Activated naive CD4-positive, alpha-beta T cell (primary cell): ENCODE measurements around the gene BCHE.
"Not testable (repeated sequence)": the region's sequence is repeated elsewhere in the genome, so short reads cannot be mapped to it uniquely, and the experiment has no call there.

Experiments used
- DNase-seq, 4 experiments: peaks; one replicate each; lab custom pipeline; 2025; lab: John Stamatoyannopoulos, UW

Gene BCHE

DNA sequence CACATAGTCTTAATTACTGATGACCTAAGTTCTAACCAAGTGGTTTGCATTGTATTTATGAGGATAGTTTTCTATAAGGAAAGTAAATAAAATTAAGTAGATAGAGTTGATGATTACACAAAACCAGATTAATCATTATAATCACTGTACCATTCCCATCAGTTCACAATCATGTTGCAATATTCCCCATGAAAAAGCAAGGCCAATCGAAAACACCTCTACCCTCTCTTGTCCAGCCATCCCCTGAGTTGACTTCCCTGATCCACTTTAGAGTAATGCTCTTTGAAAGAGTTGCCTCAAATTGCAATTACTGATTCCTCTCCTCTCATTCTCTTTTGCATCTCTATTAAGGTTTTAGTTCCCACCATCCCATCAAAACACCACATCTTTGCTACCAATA is 21.0 kb downstream of the BCHE start:
- DNase-seq, result no peak

GRCh38 chr3:165815682-165816081 is 21.5 kb downstream of the BCHE start:
- DNase-seq, result no peak

DNA sequence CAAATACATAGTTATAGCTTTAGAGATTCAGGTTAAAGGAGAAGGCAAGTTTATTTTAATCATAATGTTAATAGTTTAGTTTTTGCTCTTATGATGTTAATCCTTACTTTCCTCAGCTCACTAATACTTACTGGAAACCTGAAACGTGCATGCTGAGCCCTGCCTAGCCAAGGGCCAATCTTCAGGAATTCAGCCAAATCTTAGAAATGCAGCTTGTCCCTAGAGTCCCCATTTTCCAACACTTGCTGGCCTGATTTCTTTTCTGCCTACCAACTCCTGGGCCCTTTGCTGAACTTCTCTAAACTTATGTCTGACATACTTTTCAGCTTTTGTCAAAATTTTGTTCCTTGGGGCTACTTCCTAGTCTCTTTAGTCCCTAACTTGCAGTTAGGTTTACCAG is 22.8 kb downstream of the BCHE start:
- DNase-seq, result no peak

DNA sequence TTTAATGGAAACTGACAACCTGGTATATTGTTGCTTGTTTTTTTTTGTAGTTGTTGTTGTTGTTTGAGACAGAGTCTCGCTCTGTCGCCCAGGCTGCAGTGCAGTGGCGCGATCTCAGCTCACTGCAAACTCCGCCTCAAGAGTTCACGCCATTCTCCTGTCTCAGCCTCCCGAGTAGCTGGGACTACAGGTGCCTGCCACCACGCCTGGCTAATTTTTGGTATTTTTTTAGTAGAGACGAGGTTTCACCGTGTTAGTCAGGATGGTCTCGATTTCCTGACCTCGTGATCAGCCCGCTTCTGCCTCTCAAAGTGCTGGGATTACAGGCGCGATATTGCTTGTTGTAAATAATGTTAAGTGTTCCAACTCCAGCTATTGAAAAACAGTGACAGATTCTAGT is 29.3 kb downstream of the BCHE start:
- not testable (repeated sequence) for DNase-seq

GRCh38 chr3:165805946-165806561 is 31.2 kb downstream of the BCHE start:
- DNase-seq, result no peak

DNA sequence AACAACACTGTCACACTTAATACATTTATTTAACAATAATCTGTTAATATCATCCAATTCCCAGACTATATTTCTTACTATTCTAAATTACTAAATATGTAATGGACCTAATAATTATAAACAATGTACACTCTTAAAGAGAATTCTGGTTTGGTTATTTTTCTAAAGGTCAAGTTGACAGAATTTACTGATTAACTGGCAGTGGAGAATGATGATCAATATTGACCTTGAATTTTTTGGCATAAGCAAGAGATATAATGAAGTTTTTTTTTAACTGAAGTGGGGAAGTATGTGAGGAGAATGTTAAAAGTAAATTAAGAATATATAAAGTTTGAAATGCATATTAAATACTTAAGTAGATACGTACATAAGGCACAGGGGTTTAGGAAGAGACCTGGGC is 33.8 kb downstream of the BCHE start:
- DNase-seq, result no peak

DNA sequence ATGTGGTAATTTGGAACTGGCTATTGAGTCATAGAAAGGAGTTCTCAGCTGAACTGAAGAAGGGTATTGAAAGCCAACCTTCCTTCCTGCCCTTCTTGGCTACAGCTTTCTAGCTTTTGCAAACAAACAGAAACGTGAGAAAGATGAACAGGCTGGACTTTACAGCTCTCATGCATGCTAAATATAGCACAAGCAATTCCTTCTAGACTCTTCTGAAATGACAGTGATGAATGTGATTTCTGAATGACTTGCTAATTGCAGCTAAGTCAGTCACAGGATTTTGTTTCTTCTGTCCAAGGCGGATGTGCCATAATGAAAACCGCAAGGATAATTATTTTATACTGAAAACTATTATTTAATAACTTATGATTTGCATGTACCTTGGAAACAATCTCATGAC is 36.3 kb downstream of the BCHE start:
- DNase-seq, result no peak

DNA sequence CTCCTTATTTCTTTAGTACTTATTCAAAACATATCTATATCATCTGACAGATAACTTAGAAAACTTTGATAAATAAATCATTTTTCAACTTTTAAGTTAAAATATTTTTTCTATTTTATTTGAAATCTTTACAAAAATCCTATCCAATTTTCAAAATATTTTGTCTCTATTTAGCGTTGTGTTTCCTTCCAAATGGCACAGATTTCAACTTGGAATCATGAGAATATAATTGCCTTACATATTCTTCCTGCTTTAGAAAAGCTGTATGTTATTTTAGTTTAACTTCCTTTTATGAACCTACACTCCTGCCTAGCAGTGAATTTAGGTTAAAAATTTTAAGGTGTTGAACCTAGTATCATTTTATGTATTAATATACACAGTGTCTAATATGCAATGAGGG is 38.2 kb downstream of the BCHE start:
- no peak for DNase-seq

DNA sequence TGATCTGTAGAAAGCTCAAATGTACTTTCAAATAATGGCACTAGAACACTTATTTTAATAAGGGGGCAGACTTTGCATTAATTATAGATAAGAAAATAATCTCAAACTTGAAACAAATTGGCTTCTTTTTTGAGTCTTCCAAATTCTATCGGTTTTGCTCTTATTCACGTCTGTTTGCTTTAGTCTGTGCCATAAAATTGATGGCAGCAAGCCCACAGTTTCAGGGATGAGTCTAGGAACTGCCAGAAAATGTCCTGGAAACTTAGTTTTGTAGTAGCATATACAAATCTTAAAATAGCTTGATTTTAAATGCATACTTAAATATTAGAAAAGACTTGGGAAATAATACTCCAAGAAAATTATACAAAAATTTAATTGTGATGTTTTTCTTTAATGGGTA is 39.7 kb downstream of the BCHE start:
- no peak for DNase-seq

DNA sequence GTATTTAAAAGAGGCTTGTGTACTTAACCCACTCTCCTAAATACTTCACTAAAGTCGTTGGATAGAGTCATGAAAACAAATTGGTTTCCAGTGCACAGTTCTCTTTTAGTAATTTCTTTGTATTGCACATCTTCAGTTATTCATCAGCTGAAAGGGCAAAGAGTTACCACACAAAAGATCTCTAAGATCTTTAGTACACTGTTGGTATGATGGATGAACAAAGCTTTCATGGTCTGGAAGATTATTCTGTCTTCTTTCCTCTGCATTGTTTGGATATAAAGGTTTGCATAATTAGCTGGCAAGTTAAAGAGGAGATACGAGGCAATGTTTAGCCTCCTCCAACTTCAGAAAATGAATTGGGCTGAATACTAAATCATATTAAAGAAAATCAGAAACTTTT is 40.5 kb downstream of the BCHE start:
- no peak for DNase-seq

DNA sequence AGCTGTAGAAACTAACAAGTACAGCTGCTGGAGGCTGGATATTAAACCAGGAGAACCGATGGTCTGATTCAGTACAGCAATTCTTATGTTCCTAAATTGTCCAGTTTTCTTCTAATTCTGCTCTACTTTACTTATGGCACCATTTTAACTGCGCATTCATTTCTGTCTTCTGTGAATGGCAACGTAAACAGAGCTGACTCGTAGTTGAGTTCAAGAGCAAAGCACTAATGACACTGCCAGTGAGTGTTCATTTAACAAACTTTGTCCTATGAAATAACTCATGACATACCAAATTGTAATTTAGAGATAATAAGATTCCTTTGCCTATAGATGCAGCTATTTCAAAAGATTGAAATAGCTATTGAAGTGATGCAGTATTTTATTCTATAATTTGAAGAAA is 48.7 kb downstream of the BCHE start:
- no peak for DNase-seq

- no peak for DNase-seq
Observed at GRCh38 chr3:165786013-165786412, 51.2 kb downstream of the BCHE start.

DNA sequence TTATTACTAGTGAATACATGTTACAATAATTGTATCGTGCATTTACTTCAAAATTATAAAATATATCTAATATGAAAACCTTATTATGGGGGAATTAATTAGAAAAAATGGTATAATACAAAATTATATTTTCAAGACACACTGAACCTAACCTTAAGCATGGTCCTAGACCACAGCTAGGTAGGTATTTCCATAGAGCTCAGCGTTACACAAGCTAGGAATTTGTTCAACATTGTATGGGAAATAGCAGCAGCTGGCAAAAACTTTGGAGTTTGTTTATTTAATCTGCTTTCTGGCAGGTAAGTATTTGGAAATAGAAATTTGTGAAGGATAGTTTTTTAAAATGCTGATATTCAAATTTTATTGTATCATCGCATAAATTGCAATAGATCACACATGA is 52.9 kb downstream of the BCHE start:
- no peak for DNase-seq

DNA sequence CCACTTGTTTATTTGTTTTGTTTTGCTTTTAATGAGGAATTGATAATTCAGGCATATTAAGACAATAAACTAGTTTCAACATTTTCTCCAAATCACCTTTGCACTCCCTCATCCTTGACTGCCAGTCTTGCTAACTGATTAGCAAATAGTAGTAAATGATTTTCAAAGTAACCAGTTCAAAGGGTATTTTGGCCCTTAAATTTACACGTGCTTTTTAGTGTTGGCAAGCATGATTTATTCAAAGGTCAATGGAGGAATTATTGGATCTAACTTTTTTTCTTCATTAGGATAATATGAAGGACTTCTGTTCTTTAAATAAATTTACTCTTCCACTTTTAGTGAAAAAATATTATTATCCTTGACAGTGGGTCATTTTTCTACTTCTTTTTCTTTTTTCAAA is 53.8 kb downstream of the BCHE start:
- no peak for DNase-seq

- DNase-seq, result no peak
Observed at GRCh38 chr3:165778891-165779290, 58.3 kb downstream of the BCHE start.

DNA sequence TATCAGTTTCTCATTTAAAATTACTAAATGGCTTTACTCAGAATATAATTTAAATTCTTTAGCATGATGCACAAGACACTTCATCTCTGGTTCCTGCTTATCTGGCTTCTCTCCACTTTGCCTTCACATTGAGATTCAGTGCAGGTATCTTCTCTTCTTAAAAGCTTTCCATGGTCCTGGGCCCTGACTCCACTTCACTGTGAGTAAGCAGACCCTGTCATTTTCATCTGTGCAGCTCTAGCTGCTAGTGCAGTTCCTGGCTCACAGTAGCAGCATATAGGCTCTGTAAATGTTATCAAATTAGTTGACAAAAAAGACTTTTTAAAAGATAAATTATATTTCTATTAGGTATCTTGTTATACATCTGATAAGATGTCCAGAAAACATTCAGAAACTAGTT is 58.8 kb downstream of the BCHE start:
- DNase-seq, result no peak

- no peak for DNase-seq
Observed at GRCh38 chr3:165775824-165776223, 61.4 kb downstream of the BCHE start.

DNA sequence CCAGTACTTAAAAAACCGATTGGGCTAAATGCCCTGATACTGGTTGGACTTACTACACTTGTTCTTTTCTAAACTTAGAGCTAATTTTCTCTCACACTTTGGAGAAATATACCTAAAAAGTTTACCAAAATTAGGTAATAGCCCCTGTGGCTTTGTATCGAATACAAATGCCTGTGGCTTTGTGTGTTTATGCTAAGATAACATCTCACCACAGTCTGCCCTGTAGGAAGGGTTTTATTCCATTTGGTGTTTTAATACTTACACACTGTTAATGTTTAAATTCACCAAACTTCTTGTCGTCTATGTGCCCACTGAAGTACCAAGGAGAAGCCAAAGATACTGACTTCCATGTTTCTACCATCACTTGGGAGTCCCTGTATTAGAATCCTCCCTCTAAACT is 66.4 kb downstream of the BCHE start:
- no peak for DNase-seq

- no peak for DNase-seq
Observed at GRCh38 chr3:165768680-165769079, 68.5 kb downstream of the BCHE start.

- no peak for DNase-seq
Observed at GRCh38 chr3:165759041-165759440, 78.2 kb downstream of the BCHE start.

DNA sequence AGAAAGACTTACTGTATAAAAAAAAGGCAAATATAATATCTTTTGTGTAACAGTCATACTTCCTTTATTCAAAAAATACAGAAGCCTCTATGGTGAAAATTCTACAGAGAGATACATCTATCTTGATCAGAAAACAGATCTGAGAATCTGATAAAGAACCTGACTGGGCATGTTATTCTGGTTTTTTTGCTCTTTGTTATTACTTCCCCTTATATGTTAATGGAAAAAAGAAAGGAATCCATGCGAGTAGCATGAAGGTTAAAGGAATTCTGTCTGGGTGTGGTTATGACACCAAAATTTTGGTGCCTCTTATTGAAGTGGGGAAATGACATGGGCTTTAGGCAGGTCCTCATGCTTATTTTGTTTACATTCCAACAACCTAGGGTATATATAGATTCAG is 81.7 kb downstream of the BCHE start:
- DNase-seq, result no peak

DNA sequence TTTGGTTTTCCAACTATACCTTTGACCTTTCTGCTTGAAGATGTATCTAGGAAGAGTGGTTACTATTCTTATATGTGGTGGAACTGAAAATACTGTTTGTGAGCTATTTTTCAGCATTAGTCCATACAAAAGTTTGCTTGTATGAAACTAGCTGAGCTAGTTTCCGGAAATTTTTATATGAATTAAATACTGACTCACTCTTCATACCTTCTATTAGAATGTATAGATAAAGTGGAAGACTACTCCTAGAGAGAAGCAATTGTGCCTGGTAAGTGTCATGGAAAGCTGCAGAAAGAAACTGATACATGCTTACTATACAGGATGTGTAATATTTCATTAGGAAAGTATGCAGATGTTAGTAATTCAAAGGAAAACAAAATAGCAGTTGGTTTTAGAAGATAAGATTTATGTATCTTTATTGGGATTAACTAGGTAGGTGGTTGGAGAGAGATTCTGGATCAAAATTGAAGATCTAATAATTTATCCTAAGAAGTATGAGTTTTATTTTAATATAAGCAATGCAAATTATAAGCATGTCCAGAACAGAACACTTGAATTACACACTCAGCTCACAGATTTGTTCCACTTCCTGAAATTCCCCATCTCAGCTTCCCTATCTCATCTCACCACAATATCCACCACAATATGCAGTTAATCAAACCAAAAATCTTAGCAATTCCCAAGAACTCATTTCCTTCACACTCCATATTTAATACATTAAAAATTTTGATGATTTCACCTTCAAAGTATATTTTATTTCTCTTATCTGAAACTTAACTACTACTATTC is 82.8 kb downstream of the BCHE start:
- no peak for DNase-seq

DNA sequence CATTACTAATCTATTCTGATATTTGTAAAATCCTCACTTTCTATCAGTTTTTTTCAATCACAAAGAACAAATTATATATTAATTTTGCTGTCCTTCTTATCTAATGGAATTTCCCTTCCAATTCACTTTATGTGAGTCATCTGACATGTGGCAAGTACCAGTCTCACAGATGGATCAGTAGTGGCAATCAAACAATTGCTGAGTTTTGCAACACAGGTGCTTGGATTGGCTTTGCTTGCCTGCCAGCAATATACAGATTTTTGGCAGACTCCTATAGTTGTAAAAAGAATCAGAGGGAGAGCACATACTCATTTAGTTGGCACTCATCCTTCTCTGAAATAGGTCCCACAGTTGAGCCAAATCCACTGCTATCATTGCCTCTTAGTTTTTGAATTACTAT is 83.7 kb downstream of the BCHE start:
- no peak for DNase-seq

- DNase-seq, result no peak
Observed at GRCh38 chr3:165751637-165752036, 85.6 kb downstream of the BCHE start.
